Omental fat pad (tissue), 4 donors: ENCODE data around the gene TAF5L. TPM values are rescaled to one million over a fixed set of nuclear protein-coding genes. Genes with fewer than 3 reads are reported as not detected.

ENCODE experiments used
- ATAC-seq: fragments of 150-250 bp; one replicate; pipeline ENCODE4 v1.9.1; 2016; ENCODE audit warnings: mild to moderate bottlenecking, moderate library complexity; ENCODE audit not compliant: low FRiP score
- DNase-seq: peaks from one replicate; pipeline ENCODE4 v3.0.0-alpha.2; 2019; ENCODE audit warnings: low spot score
- small RNA-seq: library from RNA; depleted of rRNA; stranded (forward); fragments of <200 nt; gene quantifications from one replicate; pipeline ENCODE3, GENCODE V24; 2016
- total RNA-seq, 4 donors: library from RNA; depleted of rRNA; stranded (reverse); fragments of >200 nt; gene quantifications; one replicate each; pipeline ENCODE4 v1.1.0, GENCODE V29; 2016
- TF ChIP-seq, protein P1 (sequence below), 3 donors: fragments of 450-650 bp; IDR thresholded peaks; one replicate each; pipeline ENCODE4 v1.5.1; 2016 to 2017; ENCODE audit warnings: antibody characterized with exemption in 3 of 3, mild to moderate bottlenecking in 3 of 3, moderate library complexity in 2 of 3

The TAF5L gene
- total RNA-seq, 4 donors from 2014 or later, result 18.6 to 27.4 (median 20.5) TPM

DNA sequence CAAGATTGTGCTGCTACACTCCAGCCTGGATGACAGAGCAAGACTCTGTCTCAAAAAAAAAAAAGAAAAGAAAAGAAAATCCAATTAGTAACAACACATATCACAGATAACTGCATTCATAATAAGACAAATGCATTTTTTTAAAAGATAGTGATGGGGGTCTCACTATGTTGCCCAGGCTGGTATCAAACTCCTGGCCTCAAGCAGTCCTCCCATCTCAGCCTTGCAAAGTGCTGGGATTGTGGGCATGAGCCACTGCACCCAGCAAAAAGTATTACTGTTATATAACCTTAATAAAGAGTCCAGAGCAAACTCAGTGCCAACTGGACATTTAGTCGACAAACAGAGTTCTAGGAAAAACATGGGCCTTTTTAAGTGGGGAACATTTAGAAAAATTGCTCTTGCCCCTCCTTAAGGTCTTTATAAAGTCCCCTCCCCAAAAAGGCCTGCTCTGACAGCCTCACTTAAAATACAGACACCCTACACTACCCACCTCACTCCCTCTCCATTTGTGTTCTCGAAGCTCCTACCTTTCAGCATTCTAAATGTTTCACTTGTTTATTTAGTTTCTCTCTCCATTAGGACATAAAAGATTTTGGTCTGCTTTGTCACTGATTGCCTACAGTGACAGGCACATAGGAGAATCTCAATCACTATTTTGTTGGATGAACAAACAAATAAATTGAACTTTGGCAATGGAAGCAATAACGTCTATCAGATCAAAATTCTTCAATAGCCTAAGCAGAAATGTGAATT lies 74.9 kb downstream of the TAF5L start:
- TF ChIP-seq, protein P1, sequence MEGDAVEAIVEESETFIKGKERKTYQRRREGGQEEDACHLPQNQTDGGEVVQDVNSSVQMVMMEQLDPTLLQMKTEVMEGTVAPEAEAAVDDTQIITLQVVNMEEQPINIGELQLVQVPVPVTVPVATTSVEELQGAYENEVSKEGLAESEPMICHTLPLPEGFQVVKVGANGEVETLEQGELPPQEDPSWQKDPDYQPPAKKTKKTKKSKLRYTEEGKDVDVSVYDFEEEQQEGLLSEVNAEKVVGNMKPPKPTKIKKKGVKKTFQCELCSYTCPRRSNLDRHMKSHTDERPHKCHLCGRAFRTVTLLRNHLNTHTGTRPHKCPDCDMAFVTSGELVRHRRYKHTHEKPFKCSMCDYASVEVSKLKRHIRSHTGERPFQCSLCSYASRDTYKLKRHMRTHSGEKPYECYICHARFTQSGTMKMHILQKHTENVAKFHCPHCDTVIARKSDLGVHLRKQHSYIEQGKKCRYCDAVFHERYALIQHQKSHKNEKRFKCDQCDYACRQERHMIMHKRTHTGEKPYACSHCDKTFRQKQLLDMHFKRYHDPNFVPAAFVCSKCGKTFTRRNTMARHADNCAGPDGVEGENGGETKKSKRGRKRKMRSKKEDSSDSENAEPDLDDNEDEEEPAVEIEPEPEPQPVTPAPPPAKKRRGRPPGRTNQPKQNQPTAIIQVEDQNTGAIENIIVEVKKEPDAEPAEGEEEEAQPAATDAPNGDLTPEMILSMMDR (IDR thresholded peaks at IDR 0.05), result no peak
- no peak for DNase-seq
- ATAC-seq, result no peak

DNA sequence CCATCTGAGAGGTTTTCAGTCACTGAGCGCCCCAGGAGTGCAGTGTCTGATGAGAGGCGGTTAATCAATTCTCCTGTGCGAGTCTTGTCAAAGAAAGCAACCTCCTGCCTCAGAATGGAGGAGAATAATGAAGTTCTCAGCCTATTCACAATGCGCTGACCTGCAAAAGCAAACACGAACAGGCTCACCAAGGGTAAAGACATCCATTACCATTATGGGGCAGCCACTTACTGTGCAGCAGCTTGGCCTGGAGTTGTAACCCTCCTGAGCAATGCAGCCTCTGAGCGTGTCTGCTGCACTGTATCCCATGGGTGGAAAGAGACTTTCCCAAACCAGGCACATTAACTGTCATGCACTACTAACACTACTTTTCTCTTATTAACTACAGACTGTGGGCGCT lies 78.4 kb downstream of the TAF5L start:
- ATAC-seq (no peak), DNase-seq (no peak)
- TF ChIP-seq, protein P1 (IDR thresholded peaks at IDR 0.05), result no peak

DNA sequence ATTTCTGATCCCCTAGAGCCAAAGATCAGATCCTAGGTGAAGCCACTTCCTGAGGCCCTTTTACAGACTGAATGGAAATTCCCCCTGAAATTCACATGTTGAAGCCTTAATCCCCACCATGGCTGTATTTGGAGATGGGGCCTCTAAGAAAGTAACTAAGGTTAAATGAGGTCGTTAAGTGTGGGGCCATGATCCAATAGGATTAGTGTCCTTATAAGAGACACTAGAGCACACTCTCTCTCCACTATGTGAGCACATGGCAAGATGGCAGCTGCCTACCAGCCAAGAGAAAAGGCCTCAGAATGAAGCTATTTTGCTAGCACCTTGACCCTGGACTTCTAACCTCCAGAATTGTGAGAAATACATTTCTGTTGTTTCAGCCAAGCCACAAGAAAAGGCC lies 81.3 kb downstream of the TAF5L start:
- no peak for DNase-seq
- ATAC-seq, result no peak
- TF ChIP-seq, protein P1 (IDR thresholded peaks at IDR 0.05), result no peak

Small RNAs within 50 kb of the gene (small RNA-seq; reads per million reads assigned to genes)
- gene HMGN2P19 (not detected), gene RNA5SP78 (not detected)

Other genes with a start within 250 kb of the TAF5L start
- under 1 TPM in 1 of 4 donors, not detected in 3; 0.56 TPM for gene ACTA1, start 192.0 kb downstream of the TAF5L start, total RNA-seq
- gene NUP133, start 117.8 kb downstream of the TAF5L start, total RNA-seq, result 10 to 100 TPM; 18.6 to 40.5 (median 24.6) TPM
- 10 to 100 TPM; 10.1 to 17.8 (median 14.3) TPM for gene ABCB10, start 67.4 kb downstream of the TAF5L start, total RNA-seq
- 10 to 100 TPM in 3 of 4 donors, 1 to 10 TPM in 1; 8.5 to 60.2 (median 17.1) TPM for gene URB2, start 125 bp upstream of the TAF5L start, total RNA-seq